Gastrocnemius medialis (tissue), 4 donors: Measurements from ENCODE around the gene SEC14L1.

Experiments
- POLR2A ChIP-seq, 2 donors: fragments of 450-650 bp; IDR thresholded peaks; one replicate each; pipeline ENCODE4 v1.6.1; 2017; ENCODE audit warnings: antibody characterized with exemption in 2 of 2, mild to moderate bottlenecking in 2 of 2, moderate library complexity in 2 of 2
- TF ChIP-seq, protein P1 (sequence below), 5 experiments: fragments of 450-650 bp in 3 of 5; fragments of 200-600 bp in 2 of 5; sonication (generic) in 2 of 5; IDR thresholded peaks in 4 of 5; conservative IDR thresholded peaks in 1 of 5; 1 replicate in 4 of 5; 2 replicates in 1 of 5; pipeline ENCODE4 v1.5.1; 2016 to 2019; ENCODE audit warnings: antibody characterized with exemption in 5 of 5, mild to moderate bottlenecking in 3 of 5, moderate library complexity in 3 of 5

DNA sequence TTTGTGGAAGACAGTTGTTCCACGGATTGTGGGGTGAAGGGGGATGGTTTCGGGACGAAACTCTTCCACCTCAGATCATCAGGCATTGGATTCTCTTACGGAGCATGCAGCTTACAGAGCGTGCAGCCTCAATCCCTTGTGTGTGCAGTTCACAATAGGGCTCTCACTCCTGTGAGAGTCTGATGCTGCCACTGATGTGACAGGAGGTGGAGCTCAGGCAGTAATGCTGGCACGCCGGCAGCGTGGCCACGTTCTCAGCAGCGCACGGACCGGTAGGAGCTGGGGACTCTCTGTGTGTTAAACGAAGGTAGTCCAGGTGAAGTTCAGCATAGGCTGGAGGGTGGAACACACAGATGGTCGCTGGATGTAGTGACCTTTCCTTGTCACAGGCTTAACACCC, 37.8 kb downstream of the SEC14L1 start:
- TF ChIP-seq, protein P1, sequence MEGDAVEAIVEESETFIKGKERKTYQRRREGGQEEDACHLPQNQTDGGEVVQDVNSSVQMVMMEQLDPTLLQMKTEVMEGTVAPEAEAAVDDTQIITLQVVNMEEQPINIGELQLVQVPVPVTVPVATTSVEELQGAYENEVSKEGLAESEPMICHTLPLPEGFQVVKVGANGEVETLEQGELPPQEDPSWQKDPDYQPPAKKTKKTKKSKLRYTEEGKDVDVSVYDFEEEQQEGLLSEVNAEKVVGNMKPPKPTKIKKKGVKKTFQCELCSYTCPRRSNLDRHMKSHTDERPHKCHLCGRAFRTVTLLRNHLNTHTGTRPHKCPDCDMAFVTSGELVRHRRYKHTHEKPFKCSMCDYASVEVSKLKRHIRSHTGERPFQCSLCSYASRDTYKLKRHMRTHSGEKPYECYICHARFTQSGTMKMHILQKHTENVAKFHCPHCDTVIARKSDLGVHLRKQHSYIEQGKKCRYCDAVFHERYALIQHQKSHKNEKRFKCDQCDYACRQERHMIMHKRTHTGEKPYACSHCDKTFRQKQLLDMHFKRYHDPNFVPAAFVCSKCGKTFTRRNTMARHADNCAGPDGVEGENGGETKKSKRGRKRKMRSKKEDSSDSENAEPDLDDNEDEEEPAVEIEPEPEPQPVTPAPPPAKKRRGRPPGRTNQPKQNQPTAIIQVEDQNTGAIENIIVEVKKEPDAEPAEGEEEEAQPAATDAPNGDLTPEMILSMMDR (IDR thresholded peaks at IDR 0.05 in 4 of 5, conservative IDR thresholded peaks at IDR 0.05 in 1 of 5), result no peak
- no peak for TF ChIP-seq POLR2A (IDR thresholded peaks at IDR 0.05)
